Activated CD4-positive, alpha-beta T cell treated with anti-CD3 and anti-CD28 coated beads, Interleukin-2, amount 50 U/mL, for 4 hours (primary cell): ENCODE measurements around the gene TIFAB.
"Not testable (repeated sequence)": the region's sequence is repeated elsewhere in the genome, so short reads cannot be mapped to it uniquely, and the experiment has no call there.

Source experiments
- DNase-seq, 2 experiments: peaks; one replicate each; pipeline ENCODE4 v3.0.0-alpha.2; 2020

The TIFAB gene

GRCh38 chr5:135452321-135453030 is at the start of gene TIFAB:
TIFAB (minus strand) TSS chr5:135452351; CDS start chr5:135449939, 2,412 bp downstream.
- no peak for DNase-seq

- no peak for DNase-seq
These were observed 46.5 kb upstream of the TIFAB start for GRCh38 chr5:135498637-135498995.

GRCh38 chr5:135497971-135498636 is 46.0 kb upstream of the TIFAB start:
- DNase-seq, result no peak

- not testable (repeated sequence) for DNase-seq
These were observed 43.4 kb upstream of the TIFAB start for GRCh38 chr5:135495531-135495930.

GRCh38 chr5:135494196-135494595 is 42.0 kb upstream of the TIFAB start:
- DNase-seq, result no peak

- DNase-seq, result no peak
These were observed 41.4 kb upstream of the TIFAB start for GRCh38 chr5:135493406-135494180.

GRCh38 chr5:135492319-135492626 is 40.1 kb upstream of the TIFAB start:
- no peak for DNase-seq

GRCh38 chr5:135491552-135492318 is 39.6 kb upstream of the TIFAB start:
- no peak for DNase-seq

- DNase-seq, result no peak
These were observed 38.9 kb upstream of the TIFAB start for GRCh38 chr5:135491038-135491551.

GRCh38 chr5:135490245-135491037 is 38.3 kb upstream of the TIFAB start:
- no peak for DNase-seq

GRCh38 chr5:135489466-135490244 is 37.5 kb upstream of the TIFAB start:
- DNase-seq, result no peak

GRCh38 chr5:135488727-135489465 is 36.7 kb upstream of the TIFAB start:
- no peak for DNase-seq

GRCh38 chr5:135487839-135488514 is 35.8 kb upstream of the TIFAB start:
- DNase-seq, result no peak

GRCh38 chr5:135487037-135487395 is 34.9 kb upstream of the TIFAB start:
- DNase-seq, result no peak

- no peak for DNase-seq
These were observed 34.2 kb upstream of the TIFAB start for GRCh38 chr5:135486131-135487036.

- DNase-seq, result no peak
These were observed 32.5 kb upstream of the TIFAB start for GRCh38 chr5:135484674-135485086.

GRCh38 chr5:135483254-135483653 is 31.1 kb upstream of the TIFAB start:
- DNase-seq, result no peak

- no peak for DNase-seq
These were observed 30.3 kb upstream of the TIFAB start for GRCh38 chr5:135482381-135482933.

GRCh38 chr5:135481909-135482311 is 29.8 kb upstream of the TIFAB start:
- no peak for DNase-seq
